NCI-H510A treated with DMSO at 0.1 percent for 48 hours (cell line): ENCODE measurements around the gene SUN2.

Experiments
- DNase-seq: peaks from one replicate; lab custom pipeline; 2025; lab: John Stamatoyannopoulos, UW

The SUN2 gene

GRCh38 chr22:38697425-38698089 lies 58.2 kb downstream of the SUN2 start:
- no peak for DNase-seq

GRCh38 chr22:38696606-38697424 lies 59.0 kb downstream of the SUN2 start:
- DNase-seq: no peak

GRCh38 chr22:38694940-38695339 lies 60.9 kb downstream of the SUN2 start:
- no peak for DNase-seq

- no peak for DNase-seq
Observed at GRCh38 chr22:38694049-38694448, 61.7 kb downstream of the SUN2 start.

DNA sequence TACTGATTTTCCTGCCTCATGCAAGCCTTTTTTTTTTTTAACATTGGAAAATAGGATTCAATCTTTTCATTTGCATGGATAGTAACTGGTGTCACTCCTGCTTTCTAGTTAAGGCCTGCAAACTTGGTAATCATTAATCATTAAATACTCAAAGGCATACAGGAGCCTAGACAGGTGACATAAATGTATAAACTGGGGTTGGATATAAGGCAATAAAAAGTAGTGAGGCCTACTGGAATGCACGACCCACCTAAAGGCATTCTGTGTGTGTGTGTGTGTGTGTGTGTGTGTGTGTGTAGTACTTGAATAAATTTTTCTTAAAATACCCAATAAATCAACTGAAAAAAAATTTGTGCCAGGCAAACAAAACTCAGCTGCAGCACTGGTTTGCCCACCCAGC lies 66.1 kb downstream of the SUN2 start:
- no peak for DNase-seq

DNA sequence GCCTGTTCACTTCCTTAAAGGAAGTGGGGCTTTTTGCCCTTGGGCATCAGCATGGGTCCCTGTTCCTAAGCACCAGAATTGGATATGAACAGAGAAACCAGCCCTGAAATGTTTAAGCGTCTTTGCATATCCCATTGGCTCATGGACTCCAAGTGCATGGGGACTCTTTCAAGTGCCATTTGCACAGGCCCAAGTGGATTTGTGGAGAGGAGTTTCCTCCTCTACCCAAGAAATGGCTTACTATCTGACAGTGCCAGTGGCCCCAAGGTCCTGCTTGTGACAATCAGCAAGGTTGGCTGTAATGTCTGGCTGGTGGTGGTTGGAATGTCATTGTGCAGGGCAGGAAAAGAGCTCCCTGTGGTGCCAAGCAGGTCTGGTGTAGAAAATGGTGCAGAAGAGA lies 70.0 kb downstream of the SUN2 start:
- no peak for DNase-seq

DNA sequence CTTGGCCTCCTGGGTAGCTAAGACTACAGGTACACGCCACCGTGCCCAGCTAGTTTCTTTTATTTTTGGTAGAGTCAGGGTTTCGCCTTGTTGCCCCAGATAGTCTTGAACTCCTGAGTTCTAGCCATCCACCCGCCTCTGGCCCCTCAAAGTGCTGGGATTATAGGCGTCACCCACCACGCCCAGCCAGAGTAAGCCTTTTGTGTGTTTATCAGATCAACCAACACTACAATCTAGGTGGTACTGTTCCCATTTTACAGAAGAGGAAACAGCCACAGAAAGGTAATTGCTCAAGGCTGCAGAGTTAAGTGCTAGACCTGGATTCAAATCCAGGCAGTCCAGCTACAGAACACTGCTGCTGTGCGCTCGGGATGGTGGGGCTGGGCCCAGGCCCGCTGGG lies 70.9 kb downstream of the SUN2 start:
- no peak for DNase-seq
